GM21737 (cell line): Measurements from ENCODE around the gene GRID1.

Experiments
- ATAC-seq: cut with Tn5 transposase; IDR thresholded peaks from one replicate; pipeline ENCODE4 v1.9.1; 2021; ENCODE audit warnings: mild to moderate bottlenecking, moderate library complexity; ENCODE audit not compliant: unreplicated experiment

Gene GRID1

GRCh38 chr10:85649461-85649860 is 717.1 kb downstream of the GRID1 start:
- no peak for ATAC-seq

- no peak for ATAC-seq
Observed at GRCh38 chr10:85648279-85648754, 718.3 kb downstream of the GRID1 start.

- ATAC-seq, result no peak
Observed at GRCh38 chr10:85647741-85648140, 718.9 kb downstream of the GRID1 start.

- no peak for ATAC-seq
Observed at GRCh38 chr10:85645926-85646711, 720.5 kb downstream of the GRID1 start.

GRCh38 chr10:85645053-85645452 is 721.5 kb downstream of the GRID1 start:
- no peak for ATAC-seq

GRCh38 chr10:85643845-85644525 is 722.6 kb downstream of the GRID1 start:
- ATAC-seq, result no peak

GRCh38 chr10:85643171-85643844 is 723.3 kb downstream of the GRID1 start:
- ATAC-seq, result no peak

GRCh38 chr10:85642421-85643170 is 724.0 kb downstream of the GRID1 start:
- ATAC-seq, result no peak

- no peak for ATAC-seq
Observed at GRCh38 chr10:85642082-85642420, 724.5 kb downstream of the GRID1 start.

- no peak for ATAC-seq
Observed at GRCh38 chr10:85641479-85642009, 725.1 kb downstream of the GRID1 start.

- ATAC-seq, result no peak
Observed at GRCh38 chr10:85638797-85639196, 727.8 kb downstream of the GRID1 start.

GRCh38 chr10:85635650-85636049 is 730.9 kb downstream of the GRID1 start:
- ATAC-seq, result no peak

- ATAC-seq, result no peak
Observed at GRCh38 chr10:85624511-85624910, 742.1 kb downstream of the GRID1 start.

GRCh38 chr10:85623758-85624157 is 742.8 kb downstream of the GRID1 start:
- ATAC-seq, result no peak

GRCh38 chr10:85623342-85623741 is 743.3 kb downstream of the GRID1 start:
- no peak for ATAC-seq

- no peak for ATAC-seq
Observed at GRCh38 chr10:85622425-85622824, 744.2 kb downstream of the GRID1 start.

- no peak for ATAC-seq
Observed at GRCh38 chr10:85621562-85621961, 745.0 kb downstream of the GRID1 start.

- no peak for ATAC-seq
Observed at GRCh38 chr10:85620807-85621206, 745.8 kb downstream of the GRID1 start.

GRCh38 chr10:85619832-85620231 is 746.8 kb downstream of the GRID1 start:
- ATAC-seq, result no peak

- no peak for ATAC-seq
Observed at GRCh38 chr10:85618841-85619240, 747.8 kb downstream of the GRID1 start.
